Mononuclear cell (primary cell): ENCODE data around the gene MEIS1. TPM values are rescaled to one million over a fixed set of nuclear protein-coding genes. Genes with fewer than 3 reads are reported as not detected.

Experiments used
- H3K27me3 ChIP-seq: 2 replicates; pipeline ENCODE4 v1.6.0; 2011; ENCODE audit warnings: low read length, control low read depth; ENCODE audit not compliant: insufficient read depth
- H3K4me1 ChIP-seq: 2 replicates; pipeline ENCODE4 v1.5.1; 2011; ENCODE audit warnings: mild to moderate bottlenecking, low read length, control low read depth; ENCODE audit not compliant: insufficient read depth
- H3K4me3 ChIP-seq: 2 replicates; pipeline ENCODE4 v1.5.1; 2011; ENCODE audit warnings: mild to moderate bottlenecking, low read length, moderate library complexity
- H3K9me3 ChIP-seq: 2 replicates; pipeline ENCODE4 v1.5.1; 2011; ENCODE audit warnings: low read depth, mild to moderate bottlenecking, control low read depth, low read length
- total RNA-seq: library from RNA; depleted of rRNA; stranded (reverse); fragments of >200 nt; gene quantifications from one replicate; pipeline ENCODE4 v1.2.3, GENCODE V29; 2012

Gene MEIS1
- total RNA-seq, 1 donor = 4.9 TPM

GRCh38 chr2:66437691-66438497, 3.0 kb downstream of the MEIS1 start:
- no peaks in the 10 kb centered on the region for H3K9me3 ChIP-seq
- no peak overlapping the region for H3K4me3 ChIP-seq
- peaks cover 45% of the 10 kb centered on the region for H3K4me1 ChIP-seq
- H3K27me3 ChIP-seq = peaks cover 95% of the 10 kb centered on the region

GRCh38 chr2:66438498-66438833, 3.5 kb downstream of the MEIS1 start:
- peaks cover 40% of the 10 kb centered on the region for H3K4me1 ChIP-seq
- H3K4me3 ChIP-seq = no peak overlapping the region

GRCh38 chr2:66438891-66439811, 4.2 kb downstream of the MEIS1 start:
- no peak overlapping the region for H3K4me3 ChIP-seq
- peaks cover 96% of the 10 kb centered on the region for H3K27me3 ChIP-seq
- H3K9me3 ChIP-seq = no peaks in the 10 kb centered on the region
- H3K4me1 ChIP-seq = peaks cover 33% of the 10 kb centered on the region

More at GRCh38 chr2:66438498-66438833, 3.5 kb downstream of the MEIS1 start:
- no peaks in the 10 kb centered on the region for H3K9me3 ChIP-seq
- H3K27me3 ChIP-seq = peaks cover 95% of the 10 kb centered on the region

- Histone ChIP-seq H3K4me3 (no peak overlapping the region), H3K9me3 (no peaks in the 10 kb centered on the region), H3K27me3 (peaks cover 98% of the 10 kb centered on the region), H3K4me1 (peaks cover 27% of the 10 kb centered on the region)
Measured at GRCh38 chr2:66439812-66440542, 5.1 kb downstream of the MEIS1 start.

GRCh38 chr2:66440708-66441497, 6.0 kb downstream of the MEIS1 start:
- H3K27me3 ChIP-seq = peaks cover 98% of the 10 kb centered on the region
- no peaks in the 10 kb centered on the region for H3K9me3 ChIP-seq
- peaks cover 32% of the 10 kb centered on the region for H3K4me1 ChIP-seq
- H3K4me3 ChIP-seq = no peak overlapping the region

- Histone ChIP-seq H3K9me3 (no peaks in the 10 kb centered on the region), H3K4me3 (no peak overlapping the region), H3K4me1 (peaks cover 37% of the 10 kb centered on the region), H3K27me3 (peaks cover 98% of the 10 kb centered on the region)
Measured at GRCh38 chr2:66441581-66442320, 6.8 kb downstream of the MEIS1 start.

- Histone ChIP-seq H3K4me3 (no peak overlapping the region), H3K27me3 (peaks cover 98% of the 10 kb centered on the region), H3K9me3 (no peaks in the 10 kb centered on the region), H3K4me1 (peaks cover 37% of the 10 kb centered on the region)
Measured at GRCh38 chr2:66442516-66443185, 7.7 kb downstream of the MEIS1 start.

- H3K9me3 ChIP-seq = no peaks in the 10 kb centered on the region
- peaks cover 32% of the 10 kb centered on the region for H3K4me1 ChIP-seq
- H3K4me3 ChIP-seq = no peak overlapping the region
- peaks cover 93% of the 10 kb centered on the region for H3K27me3 ChIP-seq
Measured at GRCh38 chr2:66443186-66443978, 8.5 kb downstream of the MEIS1 start.

GRCh38 chr2:66443979-66444861, 9.3 kb downstream of the MEIS1 start:
- no peaks in the 10 kb centered on the region for H3K9me3 ChIP-seq
- H3K4me3 ChIP-seq = no peak overlapping the region
- H3K4me1 ChIP-seq = peaks cover 26% of the 10 kb centered on the region
- peaks cover 85% of the 10 kb centered on the region for H3K27me3 ChIP-seq

- no peaks in the 10 kb centered on the region for H3K9me3 ChIP-seq
- no peak overlapping the region for H3K4me3 ChIP-seq
- H3K4me1 ChIP-seq = peaks cover 15% of the 10 kb centered on the region
- peaks cover 74% of the 10 kb centered on the region for H3K27me3 ChIP-seq
Measured at GRCh38 chr2:66445076-66445924, 10.4 kb downstream of the MEIS1 start.
